Heart right ventricle (tissue), 16 donors: ENCODE measurements around the gene IFT172. TPM values are rescaled to one million over a fixed set of nuclear protein-coding genes. Genes with fewer than 3 reads are reported as not detected.

Source experiments
- ATAC-seq, 8 donors: fragments of 200-7000 bp; cut with Tn5 transposase; one replicate each; pipeline ENCODE4 v1.9.1; 2020; ENCODE audit warnings: mild to moderate bottlenecking in 8 of 8, moderate library complexity in 8 of 8, moderate number of reproducible peaks in 1 of 8
- DNase-seq, 2 donors: peaks; one replicate each; pipeline ENCODE4 v3.0.0-alpha.2; 2020
- H3K27ac ChIP-seq, 10 donors: fragments of 200-600 bp; sonication (generic) in 2 of 10; one replicate each; pipeline versions ENCODE4 v1.5.0 to v1.8.0; 2020 to 2022; ENCODE audit warnings: mild to moderate bottlenecking in 3 of 10
- H3K27me3 ChIP-seq, 7 donors: fragments of 200-600 bp; one replicate each; pipeline ENCODE4 v1.8.0; 2021 to 2022; ENCODE audit warnings: mild to moderate bottlenecking in 2 of 7
- H3K36me3 ChIP-seq, 9 donors: fragments of 200-600 bp; sonication (generic) in 1 of 9; one replicate each; pipeline versions ENCODE4 v1.5.0 to v1.8.0; 2020 to 2022; ENCODE audit warnings: mild to moderate bottlenecking in 2 of 9
- H3K4me1 ChIP-seq, 9 donors: fragments of 200-600 bp; sonication (generic) in 1 of 9; one replicate each; pipeline versions ENCODE4 v1.5.0 to v1.8.0; 2020 to 2022; ENCODE audit warnings: mild to moderate bottlenecking in 4 of 9
- H3K4me3 ChIP-seq, 10 donors: fragments of 200-600 bp; sonication (generic) in 2 of 10; one replicate each; pipeline versions ENCODE4 v1.5.0 to v1.8.0; 2020 to 2022; ENCODE audit warnings: mild to moderate bottlenecking in 7 of 10, moderate library complexity in 2 of 10
- H3K9me3 ChIP-seq, 11 donors: fragments of 200-600 bp in 10 of 11; sonication (generic) in 2 of 11; one replicate each; pipeline versions ENCODE4 v1.5.0 to v1.8.0; 2013 to 2022; ENCODE audit warnings: mild to moderate bottlenecking in 2 of 11, control low read depth in 1 of 11, moderate library complexity in 1 of 11
- WGBS, 2 donors: extraction: QIAGEN DNeasy Blood & Tissue Kit; methylation state at CpG; one replicate each; pipeline ENCODE4 v1.1.7; 2013; ENCODE audit warnings: inconsistent platforms in 1 of 2; 5-methylcytosine and 5-hydroxymethylcytosine counted together
- intact Hi-C, 10 donors: fragments of 100-400 bp; cut with DNase I; formaldehyde crosslinking; loops; one replicate each; pipeline versions ENCODE4 v1.11.1 to v1.14.2; 2022
- polyA plus RNA-seq, 2 donors: library from polyadenylated mRNA; stranded (reverse); fragments of 200-250 nt; gene quantifications; one replicate each; pipeline ENCODE4 v1.2.3, GENCODE V29; 2013
- total RNA-seq, 10 donors: library from RNA; stranded (reverse); fragmentation: NEBNext Ultra II Directional in 3 of 10; extraction: Animal tissue kit (Norgen Biotek cat#: 25700) in 3 of 10; gene quantifications; one replicate each; pipeline versions ENCODE4 v1.2.1 to v1.2.4, GENCODE V29; 2021 to 2023
- TF ChIP-seq, protein P1 (sequence below), 9 donors: fragments of 200-600 bp; sonication (generic) in 2 of 9; IDR thresholded peaks; one replicate each; pipeline versions ENCODE4 v1.5.0 to v1.8.0; 2021 to 2022; ENCODE audit warnings: antibody characterized with exemption in 9 of 9, mild to moderate bottlenecking in 5 of 9, moderate library complexity in 1 of 9
- donor health status: Arrhythmogenic right ventricular cardiomyopathy.
- donor health status: ischemic (EF 13 %, LVEDD 7.1; RV severe dilation, severe dysfunction).
- donor health status: healthy with polysubstance abuse.
- donor health status: DM: no; HTN: yes; CAD: no.
- donor health status: DM: no; HTN: no; CAD: no.
- donor health status: ischemic (EF 25% LVEDD 6.9; RV normal size, moderate dysfunction).
- donor health status: ischemic (EF 25% LVEDD 5.7; RV mildly dilated, moderate dysfunction).
- donor health status: healthy.
- donor health status: DM: yes; HTN: yes; CAD: no.
- donor health status: Ischemic cardiomyopathy.
- donor health status: ischemic (EF 35%, LVEDD 5.7; RV mildly dilated, moderate dysfunction).
- donor health status: nonischemic (EF 11% LVEDD 7.7; RV severe dilation, severe dysfunction).
- donor health status: DM: yes; HTN: yes; CAD: no.
- donor health status: PGD.
- donor health status: ischemic (EF 29% LVEDD 5.4; RV normal size, mild dysfunction).
- donor health status: nonischemic (EF 23%, LVEDD 6.1; RV moderate dilation, normal function).

The IFT172 gene
- total and polyA plus RNA-seq, 12 donors = 11.1 to 65.7 (median 16.1) TPM

- intact Hi-C loops = no loop called here
- 85 to 95% methylated on average over 7 of the region's 7 CpGs for whole genome bisulfite sequencing, 2 donors
- Histone ChIP-seq H3K4me3 (no peak overlapping the region), H3K27ac (no peak overlapping the region), H3K27me3 (no peaks in the 10 kb centered on the region), H3K4me1 (no peaks in the 10 kb centered on the region), H3K9me3 (no peaks in the 10 kb centered on the region), H3K36me3 (peaks cover 0 to 100% (median 75%) of the 10 kb centered on the region in 9 donors)
- DNase-seq = no peak
- TF ChIP-seq, protein P1, sequence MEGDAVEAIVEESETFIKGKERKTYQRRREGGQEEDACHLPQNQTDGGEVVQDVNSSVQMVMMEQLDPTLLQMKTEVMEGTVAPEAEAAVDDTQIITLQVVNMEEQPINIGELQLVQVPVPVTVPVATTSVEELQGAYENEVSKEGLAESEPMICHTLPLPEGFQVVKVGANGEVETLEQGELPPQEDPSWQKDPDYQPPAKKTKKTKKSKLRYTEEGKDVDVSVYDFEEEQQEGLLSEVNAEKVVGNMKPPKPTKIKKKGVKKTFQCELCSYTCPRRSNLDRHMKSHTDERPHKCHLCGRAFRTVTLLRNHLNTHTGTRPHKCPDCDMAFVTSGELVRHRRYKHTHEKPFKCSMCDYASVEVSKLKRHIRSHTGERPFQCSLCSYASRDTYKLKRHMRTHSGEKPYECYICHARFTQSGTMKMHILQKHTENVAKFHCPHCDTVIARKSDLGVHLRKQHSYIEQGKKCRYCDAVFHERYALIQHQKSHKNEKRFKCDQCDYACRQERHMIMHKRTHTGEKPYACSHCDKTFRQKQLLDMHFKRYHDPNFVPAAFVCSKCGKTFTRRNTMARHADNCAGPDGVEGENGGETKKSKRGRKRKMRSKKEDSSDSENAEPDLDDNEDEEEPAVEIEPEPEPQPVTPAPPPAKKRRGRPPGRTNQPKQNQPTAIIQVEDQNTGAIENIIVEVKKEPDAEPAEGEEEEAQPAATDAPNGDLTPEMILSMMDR (IDR thresholded peaks at IDR 0.05) = no peak
- ATAC-seq = no peak
These were observed 35.6 kb downstream of the IFT172 start for GRCh38 chr2:27453968-27454367.

GRCh38 chr2:27451095-27451494, 38.4 kb downstream of the IFT172 start:
- Histone ChIP-seq H3K4me3 (no peak overlapping the region), H3K27me3 (no peaks in the 10 kb centered on the region), H3K27ac (no peak overlapping the region), H3K4me1 (no peaks in the 10 kb centered on the region), H3K36me3 (peaks cover 0 to 99% (median 52%) of the 10 kb centered on the region in 9 donors), H3K9me3 (no peaks in the 10 kb centered on the region)
- intact Hi-C loops = no loop called here
- DNase-seq (no peak), ATAC-seq (no peak)
- TF ChIP-seq, protein P1 (IDR thresholded peaks at IDR 0.05) = no peak
- 42 to 100% methylated on average over 1 of the region's 1 CpG for WGBS, 2 donors

DNA sequence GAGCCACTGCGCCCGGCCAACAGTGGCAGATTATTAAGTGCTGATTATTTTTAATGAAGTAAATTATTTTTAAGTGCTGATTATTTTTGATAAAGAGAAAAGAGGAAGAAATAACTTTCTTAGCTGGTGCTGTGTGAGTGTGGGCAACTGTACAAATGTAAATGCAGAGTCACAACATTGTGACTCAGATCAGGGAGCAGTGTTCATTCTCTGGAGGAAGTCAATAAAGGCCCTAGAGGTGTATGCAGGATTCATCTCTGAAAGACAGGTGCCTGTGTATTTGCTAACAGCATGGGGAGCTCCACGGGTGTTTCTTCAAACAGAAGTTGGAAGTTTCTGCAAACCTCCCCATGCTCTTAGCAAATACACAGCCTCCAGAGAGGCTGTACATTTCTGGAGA, 41.2 kb downstream of the IFT172 start:
- peaks cover 0 to 96% (median 35%) of the 10 kb centered on the region in 9 donors for H3K36me3 ChIP-seq

DNA sequence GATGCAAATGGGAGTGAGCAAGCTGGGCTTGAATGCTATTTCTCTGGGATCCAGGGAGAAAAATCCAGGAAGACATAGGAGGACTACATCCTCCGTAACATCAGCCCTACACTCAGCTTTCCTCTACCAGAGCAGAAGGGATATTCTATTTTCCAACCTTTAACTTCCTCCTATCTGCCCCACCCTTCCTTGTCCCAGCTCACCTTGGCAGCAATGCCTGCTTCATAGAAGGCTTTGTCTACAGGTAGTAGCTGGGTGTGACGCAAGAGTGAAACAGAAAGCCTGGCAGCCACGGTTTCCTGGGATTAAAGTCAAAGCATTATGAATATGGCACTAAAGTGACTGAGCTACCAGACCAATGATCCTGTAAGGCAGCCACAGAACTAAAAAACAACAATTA, 43.5 kb downstream of the IFT172 start:
- TF ChIP-seq, protein P1 (IDR thresholded peaks at IDR 0.05) = no peak
- intact Hi-C loops = no loop called here
- Histone ChIP-seq H3K27me3 (no peaks in the 10 kb centered on the region), H3K27ac (no peak overlapping the region), H3K4me1 (peaks cover 0 to 8% (median 0%) of the 10 kb centered on the region in 9 donors), H3K9me3 (no peaks in the 10 kb centered on the region), H3K4me3 (no peak overlapping the region), H3K36me3 (peaks cover 0 to 96% (median 32%) of the 10 kb centered on the region in 9 donors)
- DNase-seq (no peak), ATAC-seq (no peak)
- 75 to 87% methylated on average over 3 of the region's 3 CpGs for WGBS, 2 donors

More for the DNA sequence above, 41.2 kb downstream of the IFT172 start:
- intact Hi-C loops = no loop called here
- no peaks in the 10 kb centered on the region for H3K9me3 ChIP-seq
- no peaks in the 10 kb centered on the region for H3K4me1 ChIP-seq
- ATAC-seq = no peak
- 54 to 90% methylated on average over 3 of the region's 3 CpGs for WGBS, 2 donors
- TF ChIP-seq, protein P1 (IDR thresholded peaks at IDR 0.05) = no peak
- H3K27ac ChIP-seq = no peak overlapping the region
- no peaks in the 10 kb centered on the region for H3K27me3 ChIP-seq
- no peak for DNase-seq
- no peak overlapping the region for H3K4me3 ChIP-seq
